Skeletal muscle tissue (tissue), 4 donors: Measurements from ENCODE around the gene NLRP2B. TPM values are rescaled to one million over a fixed set of nuclear protein-coding genes. Genes with fewer than 3 reads are reported as not detected.
"Not testable (repeated sequence)": the region's sequence is repeated elsewhere in the genome, so short reads cannot be mapped to it uniquely, and the experiment has no call there.

Experiments used
- H3K27ac ChIP-seq: one replicate; pipeline ENCODE4 v1.7.0; 2013; ENCODE audit warnings: mild to moderate bottlenecking, low read depth, low read length, inconsistent platforms
- H3K27me3 ChIP-seq, 3 donors: one replicate each; pipeline ENCODE4 v1.7.0; 2013; ENCODE audit warnings: low read length in 3 of 3; ENCODE audit not compliant: control insufficient read depth in 3 of 3, insufficient read depth in 3 of 3
- H3K36me3 ChIP-seq, 3 donors: one replicate each; pipeline ENCODE4 v1.7.0; 2013; ENCODE audit warnings: low read length in 3 of 3; ENCODE audit not compliant: control insufficient read depth in 3 of 3, insufficient read depth in 3 of 3
- H3K4me1 ChIP-seq, 3 donors: one replicate each; pipeline ENCODE4 v1.7.0; 2013; ENCODE audit warnings: low read length in 3 of 3, mild to moderate bottlenecking in 3 of 3; ENCODE audit not compliant: control insufficient read depth in 3 of 3, insufficient read depth in 3 of 3
- H3K4me3 ChIP-seq, 3 donors: one replicate each; pipeline ENCODE4 v1.7.0; 2013; ENCODE audit warnings: low read length in 3 of 3
- H3K9ac ChIP-seq, 3 donors: one replicate each; pipeline ENCODE4 v1.7.0; 2013; ENCODE audit warnings: low read length in 3 of 3, mild to moderate bottlenecking in 3 of 3, moderate library complexity in 2 of 3, low read depth in 1 of 3
- H3K9me3 ChIP-seq, 3 donors: one replicate each; pipeline ENCODE4 v1.7.0; 2013; ENCODE audit warnings: low read length in 3 of 3; ENCODE audit not compliant: control insufficient read depth in 3 of 3
- total RNA-seq: library from RNA; depleted of rRNA; stranded (reverse); fragments of >200 nt; gene quantifications from one replicate; pipeline ENCODE4 v1.2.3, GENCODE V29; 2014
- donor health status: Osteomylitis.

The NLRP2B gene
- total RNA-seq, 1 donor from 2014 or later = not detected

GRCh38 chrX:57652705-57653104, 27.4 kb downstream of the NLRP2B start:
- Histone ChIP-seq H3K27ac (no peak overlapping the region), H3K4me1 (no peaks in the 10 kb centered on the region), H3K36me3 (peaks cover 0 to 2% (median 0%) of the 10 kb centered on the region in 3 donors), H3K4me3 (no peak overlapping the region), H3K9ac (no peak overlapping the region), H3K9me3 (peaks cover 0 to 4% (median 0%) of the 10 kb centered on the region in 3 donors), H3K27me3 (no peaks in the 10 kb centered on the region)

DNA sequence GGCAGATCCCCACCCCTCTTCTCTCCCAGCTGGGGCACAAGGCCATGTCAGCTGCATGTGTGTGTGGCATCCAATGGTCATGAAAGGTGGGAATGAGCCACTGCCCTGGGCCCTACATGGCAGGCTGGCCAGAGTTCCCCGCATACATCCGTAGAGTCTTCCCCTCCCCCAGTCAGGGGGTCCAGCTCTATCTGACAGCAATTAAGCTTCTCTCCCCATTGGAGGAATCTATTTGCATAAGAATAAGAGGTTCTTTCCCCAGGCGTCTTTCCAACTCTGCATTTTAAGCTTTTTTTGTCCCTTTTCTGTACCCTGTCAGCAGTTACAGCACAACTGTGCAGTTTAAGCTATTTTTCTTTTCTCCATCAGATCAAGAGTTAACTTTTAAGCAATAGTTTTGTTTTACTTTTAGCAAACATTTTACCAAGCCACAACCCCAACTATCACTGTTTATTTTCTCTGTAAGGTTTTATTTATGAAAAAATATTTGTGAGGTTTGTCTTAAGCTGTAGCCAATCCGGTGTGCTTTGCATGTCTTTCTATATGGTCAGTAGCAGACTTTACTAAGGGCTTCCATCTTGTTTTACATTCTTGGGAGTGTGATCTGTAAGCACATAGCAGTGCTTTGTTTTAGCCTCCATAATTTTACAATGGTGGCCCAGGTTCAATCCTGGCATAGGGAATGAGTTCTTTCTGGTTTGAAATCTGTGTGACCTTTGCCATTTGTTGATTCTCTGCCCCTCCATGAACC, 28.7 kb downstream of the NLRP2B start:
- Histone ChIP-seq H3K9me3 (peaks cover 0 to 4% (median 0%) of the 10 kb centered on the region in 3 donors), H3K27me3 (no peaks in the 10 kb centered on the region), H3K9ac (no peak overlapping the region), H3K4me3 (no peak overlapping the region), H3K4me1 (no peaks in the 10 kb centered on the region), H3K27ac (no peak overlapping the region), H3K36me3 (peaks cover 0 to 2% (median 0%) of the 10 kb centered on the region in 3 donors)

DNA sequence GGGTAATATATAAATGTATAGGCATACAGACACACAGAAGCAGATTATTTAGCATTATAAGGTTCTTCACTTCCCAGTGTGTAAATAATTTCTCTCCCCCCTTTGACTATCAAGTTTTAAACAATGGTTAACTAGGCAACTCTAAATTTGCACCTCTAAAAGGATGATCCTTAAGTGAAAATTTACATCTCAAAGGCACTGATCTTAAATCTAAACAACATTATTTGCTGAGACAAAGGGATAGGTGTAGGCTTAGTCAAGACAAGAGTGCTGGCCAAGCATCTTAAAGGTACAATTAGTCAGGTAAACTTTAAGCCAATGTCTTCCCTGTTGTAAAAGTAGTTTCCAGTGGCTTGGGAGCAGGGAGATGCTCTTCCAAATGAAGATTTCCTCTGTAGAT, 33.0 kb downstream of the NLRP2B start:
- no peak overlapping the region for H3K27ac ChIP-seq
- H3K4me3 ChIP-seq = no peak overlapping the region
- no peaks in the 10 kb centered on the region for H3K9me3 ChIP-seq
- H3K4me1 ChIP-seq = no peaks in the 10 kb centered on the region
- no peak overlapping the region for H3K9ac ChIP-seq
- no peaks in the 10 kb centered on the region for H3K36me3 ChIP-seq
- no peaks in the 10 kb centered on the region for H3K27me3 ChIP-seq

DNA sequence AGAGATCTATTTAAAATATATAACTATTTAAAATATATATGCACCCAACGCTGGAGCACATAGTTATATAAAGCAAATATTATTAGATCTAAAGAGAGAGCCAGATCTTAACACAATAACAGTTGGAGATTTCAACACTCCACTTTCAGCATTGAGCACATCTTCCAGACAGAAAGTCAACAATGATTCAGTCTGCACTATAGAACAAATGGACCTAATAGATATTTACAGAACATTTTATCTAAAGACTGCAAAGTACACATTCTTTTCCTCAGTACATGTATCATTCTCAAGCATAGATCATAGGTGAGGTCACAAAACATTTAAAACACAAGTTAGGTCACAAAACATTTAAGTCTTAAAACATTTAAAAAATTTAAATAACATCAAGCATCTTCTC, 36.4 kb downstream of the NLRP2B start:
- Histone ChIP-seq H3K36me3 (no peaks in the 10 kb centered on the region), H3K4me3 (no peak overlapping the region), H3K9me3 (no peaks in the 10 kb centered on the region), H3K27ac (no peak overlapping the region), H3K4me1 (no peaks in the 10 kb centered on the region), H3K9ac (no peak overlapping the region), H3K27me3 (no peaks in the 10 kb centered on the region)

DNA sequence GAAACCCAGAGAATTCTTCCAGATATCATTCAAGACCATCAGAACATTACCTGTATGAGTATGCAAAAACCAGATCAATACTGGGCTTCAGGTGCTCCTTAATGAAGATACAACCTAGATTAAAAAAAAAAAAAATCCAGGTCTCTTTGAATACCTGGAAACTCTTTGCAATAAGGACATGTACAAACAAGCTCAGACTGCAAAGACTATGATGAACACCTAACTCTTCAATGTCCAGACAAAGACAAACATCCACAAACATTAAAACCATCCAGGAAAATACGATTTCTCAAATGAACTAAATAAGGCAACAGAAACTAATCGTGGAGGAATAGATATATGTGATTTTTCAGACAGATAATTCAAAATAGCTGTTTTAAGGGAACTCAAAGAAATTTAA, 38.7 kb downstream of the NLRP2B start:
- H3K36me3 ChIP-seq = no peaks in the 10 kb centered on the region
- H3K4me3 ChIP-seq = no peak overlapping the region
- H3K27ac ChIP-seq = no peak overlapping the region
- no peaks in the 10 kb centered on the region for H3K4me1 ChIP-seq
- no peak overlapping the region for H3K9ac ChIP-seq
- no peaks in the 10 kb centered on the region for H3K9me3 ChIP-seq
- no peaks in the 10 kb centered on the region for H3K27me3 ChIP-seq

DNA sequence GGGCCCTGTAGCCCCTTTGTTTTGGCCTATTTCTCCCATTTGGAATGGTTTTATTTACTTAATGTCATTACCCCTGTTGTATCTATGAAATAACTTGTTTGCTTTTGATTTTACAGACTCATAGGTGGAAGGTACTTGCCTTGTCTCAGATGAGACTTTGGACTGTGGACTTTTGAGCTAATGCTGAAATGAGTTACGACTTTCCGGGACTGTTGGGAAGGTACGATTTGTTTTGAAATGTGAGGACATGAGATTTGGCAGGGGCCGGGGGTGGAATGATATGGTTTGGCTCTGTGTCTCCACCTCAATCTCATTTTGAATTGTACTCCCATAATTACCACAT, 39.4 kb downstream of the NLRP2B start:
- Histone ChIP-seq H3K27ac (no peak overlapping the region), H3K27me3 (no peaks in the 10 kb centered on the region), H3K4me1 (no peaks in the 10 kb centered on the region), H3K9ac (no peak overlapping the region), H3K36me3 (no peaks in the 10 kb centered on the region), H3K9me3 (no peaks in the 10 kb centered on the region), H3K4me3 (no peak overlapping the region)

DNA sequence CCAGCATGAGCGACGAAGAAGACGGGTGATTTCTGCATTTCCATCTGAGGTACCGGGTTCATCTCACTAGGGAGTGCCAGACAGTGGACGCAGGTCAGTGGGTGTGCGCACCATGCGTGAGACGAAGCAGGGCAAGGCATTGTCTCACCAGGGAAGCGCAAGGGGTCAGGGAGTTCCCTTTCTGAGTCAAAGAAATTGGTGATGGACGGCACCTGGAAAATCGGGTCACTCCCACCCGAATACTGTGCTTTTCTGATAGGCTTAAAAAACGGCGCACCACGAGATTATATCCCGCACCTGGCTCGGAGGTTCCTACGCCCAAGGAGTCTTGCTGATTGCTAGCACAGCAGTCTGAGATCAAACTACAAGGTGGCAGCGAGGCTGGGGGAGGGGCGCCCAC, 50.6 kb downstream of the NLRP2B start:
- H3K9ac ChIP-seq = not testable (repeated sequence)

More for the DNA sequence above, 50.6 kb downstream of the NLRP2B start:
- not testable (repeated sequence) for H3K9me3 ChIP-seq, H3K27ac ChIP-seq, H3K27me3 ChIP-seq, H3K4me3 ChIP-seq, H3K4me1 ChIP-seq, H3K36me3 ChIP-seq

Other genes starting within 250 kb of the NLRP2B start
- gene ZXDB, start 88.2 kb downstream of the NLRP2B start, total RNA-seq = 6.3 TPM
- gene ZXDA, start 230.2 kb upstream of the NLRP2B start, total RNA-seq = 6.3 TPM